GM12891 (cell line): ENCODE data around the gene BPIFB6.

Experiments used
- PAX5 ChIP-seq: IDR thresholded peaks from 2 replicates; pipeline ENCODE4 v1.6.1; 2011; ENCODE audit warnings: low read length, moderate library complexity, mild to moderate bottlenecking; ENCODE audit not compliant: insufficient read depth, severe bottlenecking
- POLR2A ChIP-seq: IDR thresholded peaks from 2 replicates; pipeline ENCODE4 v1.6.1; 2011; ENCODE audit warnings: low read depth, low read length, control low read depth
- POLR2AphosphoS5 ChIP-seq: IDR thresholded peaks from 2 replicates; pipeline ENCODE4 v1.6.1; 2011; ENCODE audit warnings: low read depth, low read length, control low read depth
- POU2F2 ChIP-seq: IDR thresholded peaks from 2 replicates; pipeline ENCODE4 v1.6.1; 2011; ENCODE audit warnings: low read depth, mild to moderate bottlenecking, control low read depth, low read length, moderate library complexity
- SPI1 ChIP-seq: IDR thresholded peaks from 2 replicates; pipeline ENCODE4 v1.6.1; 2011; ENCODE audit warnings: low read depth, low read length, control low read depth
- TAF1 ChIP-seq: IDR thresholded peaks from 2 replicates; pipeline ENCODE4 v1.6.1; 2011; ENCODE audit warnings: low read depth, low read length, control low read depth

DNA sequence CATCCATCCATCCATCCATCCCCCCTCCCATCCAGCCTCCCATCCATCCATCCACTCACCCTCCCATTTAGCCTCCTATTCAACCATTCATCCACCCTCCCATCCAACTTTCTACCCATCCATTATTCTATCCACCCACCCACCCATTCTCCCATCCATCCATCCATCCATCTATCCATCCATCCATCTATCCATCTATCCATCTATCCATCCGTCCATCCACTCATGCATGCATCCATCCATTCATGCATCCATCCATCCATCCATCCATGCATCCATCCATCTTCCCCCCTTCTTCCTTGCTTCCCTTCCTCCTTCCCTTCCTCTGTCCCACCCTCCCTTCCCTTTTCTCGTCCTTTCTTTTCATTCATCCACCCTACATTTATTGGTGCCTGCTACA lies 43.2 kb downstream of the BPIFB6 start:
- TF ChIP-seq POLR2AphosphoS5 (no peak), POLR2A (no peak), TAF1 (no peak), SPI1 (no peak), POU2F2 (no peak), PAX5 (no peak)
